GM21381 (cell line): Measurements from ENCODE around the gene ACP4.

Source experiments
- ATAC-seq: cut with Tn5 transposase; IDR thresholded peaks from one replicate; pipeline ENCODE4 v1.9.1; 2021; ENCODE audit warnings: mild to moderate bottlenecking, moderate library complexity; ENCODE audit not compliant: unreplicated experiment

The ACP4 gene

GRCh38 chr19:50820549-50821247, 30.5 kb downstream of the ACP4 start:
- ATAC-seq, result no peak

GRCh38 chr19:50821248-50821612, 31.0 kb downstream of the ACP4 start:
- ATAC-seq, result no peak

- ATAC-seq, result no peak
Observed at GRCh38 chr19:50821622-50822021, 31.4 kb downstream of the ACP4 start.

GRCh38 chr19:50822661-50823208, 32.5 kb downstream of the ACP4 start:
- no peak for ATAC-seq

- ATAC-seq, result no peak
Observed at GRCh38 chr19:50823389-50824042, 33.3 kb downstream of the ACP4 start, which contains the start of gene KLK1. Gene KLK1, minus strand, starts transcription at chr19:50823787. Its CDS starts 39 bp downstream, at chr19:50823748.

- ATAC-seq, result no peak
Observed at GRCh38 chr19:50826492-50827240, 36.5 kb downstream of the ACP4 start.

GRCh38 chr19:50827476-50827875, 37.3 kb downstream of the ACP4 start:
- no peak for ATAC-seq

- ATAC-seq, result no peak
Observed at GRCh38 chr19:50829801-50830200, 39.6 kb downstream of the ACP4 start.

- ATAC-seq, result no peak
Observed at GRCh38 chr19:50830266-50831025, 40.2 kb downstream of the ACP4 start.

- no peak for ATAC-seq
Observed at GRCh38 chr19:50831026-50831396, 40.8 kb downstream of the ACP4 start.

GRCh38 chr19:50832666-50833065, 42.5 kb downstream of the ACP4 start:
- ATAC-seq, result no peak

GRCh38 chr19:50833117-50833801, 43.0 kb downstream of the ACP4 start, which contains the start of gene KLK15:
Gene KLK15, minus strand, starts transcription at chr19:50833574. Its CDS starts 2,082 bp downstream, at chr19:50831492.
- no peak for ATAC-seq

GRCh38 chr19:50833802-50834167, 43.6 kb downstream of the ACP4 start:
- no peak for ATAC-seq

- no peak for ATAC-seq
Observed at GRCh38 chr19:50835103-50835784, 45.0 kb downstream of the ACP4 start.

- ATAC-seq, result peak; percentile 84
Observed at GRCh38 chr19:50835785-50836542, 45.7 kb downstream of the ACP4 start.

- no peak for ATAC-seq
Observed at GRCh38 chr19:50836543-50837195, 46.5 kb downstream of the ACP4 start.

GRCh38 chr19:50837300-50837699, 47.1 kb downstream of the ACP4 start:
- no peak for ATAC-seq

- no peak for ATAC-seq
Observed at GRCh38 chr19:50838239-50838638, 48.0 kb downstream of the ACP4 start.
